Measurements from ENCODE around the gene RIPPLY3.
"Not testable (repeated sequence)": the region's sequence is repeated elsewhere in the genome, so short reads cannot be mapped to it uniquely, and the experiment has no call there.

RIPPLY3 gene

DNA sequence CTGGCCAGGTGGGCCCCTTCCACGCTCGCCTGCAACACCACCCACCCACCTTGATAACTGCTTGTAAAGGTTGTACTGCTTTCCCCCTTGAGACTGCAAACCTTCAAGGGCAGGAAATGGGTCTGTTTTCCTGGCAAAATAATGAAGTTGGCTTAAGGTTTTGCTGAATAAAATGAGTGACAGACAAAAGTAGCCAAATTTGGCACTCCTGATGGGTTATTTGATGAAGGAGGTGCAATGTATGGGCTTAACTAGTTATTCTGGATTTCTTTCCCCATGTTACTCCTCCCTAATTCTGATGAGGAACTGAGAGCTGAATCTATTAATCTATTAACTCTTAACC, 25.5 kb upstream of the RIPPLY3 start:
- DNase-seq (ENCODE audit: low read depth in 2 of 2): no peak

DNA sequence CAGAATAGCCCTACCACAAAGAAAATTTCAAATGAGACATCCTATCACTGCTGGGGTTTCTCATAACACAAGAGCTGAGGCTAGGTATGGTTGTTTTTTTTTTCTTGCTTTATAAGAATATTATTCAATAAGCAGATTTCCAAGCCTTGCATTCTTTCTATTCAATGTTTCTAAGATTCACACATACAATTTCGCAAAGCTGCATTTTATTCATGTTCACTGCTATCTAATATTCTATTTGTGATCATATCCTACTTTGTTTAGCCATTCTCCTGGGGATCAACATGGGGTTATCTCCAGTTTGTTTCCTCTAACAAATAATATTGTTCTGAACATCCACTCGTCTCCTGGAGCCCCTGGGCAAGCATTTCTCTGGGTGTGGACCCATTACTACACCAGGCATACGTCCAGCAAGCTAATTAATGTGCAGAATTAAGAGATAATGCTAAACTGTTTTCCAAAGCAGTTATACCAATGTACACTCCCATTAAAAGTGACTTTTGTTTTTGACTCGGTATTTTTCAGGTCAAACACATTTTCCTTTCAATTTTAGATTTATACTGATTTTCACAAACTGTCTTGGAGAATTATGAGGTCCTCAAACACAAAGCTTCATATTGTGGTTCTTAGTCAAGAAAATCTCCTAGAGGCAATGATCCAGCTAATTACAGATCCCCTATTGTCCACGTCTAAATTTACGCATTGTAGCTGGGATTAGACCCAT, 24.4 kb upstream of the RIPPLY3 start:
- no peak for DNase-seq (ENCODE audit: low read depth in 2 of 2)

DNA sequence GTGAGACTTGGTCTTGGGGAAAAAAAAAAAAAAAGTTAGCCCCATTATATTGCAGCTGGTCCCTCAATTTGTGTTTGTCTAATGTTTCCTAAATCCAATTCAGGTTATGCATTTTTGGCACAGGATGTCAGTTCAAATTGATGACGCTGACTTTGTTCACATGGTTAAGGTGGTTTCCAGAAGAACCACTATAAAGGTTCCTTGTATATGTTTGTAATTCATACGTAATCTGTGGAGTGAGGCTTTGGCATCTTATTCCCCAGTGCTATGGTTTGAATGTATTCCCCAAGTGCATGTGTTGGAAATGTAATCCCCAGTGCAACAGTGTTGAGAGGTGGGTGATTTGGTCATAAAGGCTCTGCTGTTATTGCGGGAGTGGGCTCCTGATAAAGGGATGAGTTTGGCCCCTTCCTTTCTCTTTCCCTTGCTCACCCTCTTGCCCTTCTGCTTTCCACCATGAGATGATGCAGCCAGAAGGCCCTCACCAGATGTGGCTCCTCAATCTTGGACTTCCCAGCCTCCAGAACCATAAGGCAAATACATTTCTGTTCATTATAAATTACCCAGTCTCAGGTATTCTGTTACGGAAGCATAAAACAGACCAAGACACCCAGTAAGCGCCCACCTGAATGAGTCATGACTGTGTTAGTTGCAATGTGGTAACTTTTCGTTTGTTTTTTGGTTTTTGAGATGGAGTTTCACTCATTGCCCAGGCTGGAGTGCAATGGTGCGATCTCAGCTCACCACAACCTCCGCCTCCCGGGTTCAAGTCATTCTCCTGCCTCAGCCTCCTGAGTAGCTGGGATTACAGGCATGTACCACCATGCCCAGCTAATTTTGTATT, 20.5 kb upstream of the RIPPLY3 start:
- no peak for DNase-seq (ENCODE audit: low read depth in 2 of 2)

DNA sequence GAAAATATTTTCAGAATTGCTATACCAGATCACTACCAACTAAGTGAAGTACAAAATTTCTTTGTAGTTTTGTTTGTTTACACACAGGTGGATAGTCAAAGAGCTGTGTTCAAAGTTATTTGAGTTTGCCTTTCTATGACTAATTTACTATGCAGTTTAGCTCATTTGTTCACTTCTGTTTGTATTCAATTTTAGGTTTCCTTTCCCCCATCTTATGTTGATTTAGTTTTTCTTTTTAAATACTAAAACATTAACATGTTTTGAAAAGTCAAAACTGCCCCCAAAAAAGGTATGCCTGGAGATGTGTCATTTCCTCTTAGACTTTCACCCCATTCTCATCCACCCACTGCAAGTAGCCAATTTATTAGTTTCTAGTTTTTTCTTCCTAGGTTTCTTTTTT, 18.7 kb upstream of the RIPPLY3 start:
- DNase-seq (ENCODE audit: low read depth in 2 of 2): no peak

DNA sequence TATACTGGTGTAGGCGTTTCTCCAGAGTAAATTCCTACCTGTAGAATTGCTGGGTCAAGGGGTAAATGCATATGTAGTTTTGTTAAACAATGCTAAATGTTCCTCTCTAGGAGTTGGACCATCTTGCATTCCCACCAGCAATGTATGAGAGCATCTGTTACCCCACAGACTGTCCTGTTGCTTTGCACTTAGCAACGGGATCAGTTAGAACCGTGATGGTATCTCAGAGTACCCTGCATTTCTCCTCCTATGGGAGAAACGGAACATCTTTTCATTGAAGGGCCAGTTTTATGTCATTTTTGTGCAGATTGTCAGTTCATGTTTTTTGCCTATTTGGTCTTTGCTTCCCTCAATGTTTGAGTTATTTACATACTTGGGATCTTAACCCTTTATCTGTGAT, 18.0 kb upstream of the RIPPLY3 start:
- DNase-seq (ENCODE audit: low read depth in 2 of 2): no peak

DNA sequence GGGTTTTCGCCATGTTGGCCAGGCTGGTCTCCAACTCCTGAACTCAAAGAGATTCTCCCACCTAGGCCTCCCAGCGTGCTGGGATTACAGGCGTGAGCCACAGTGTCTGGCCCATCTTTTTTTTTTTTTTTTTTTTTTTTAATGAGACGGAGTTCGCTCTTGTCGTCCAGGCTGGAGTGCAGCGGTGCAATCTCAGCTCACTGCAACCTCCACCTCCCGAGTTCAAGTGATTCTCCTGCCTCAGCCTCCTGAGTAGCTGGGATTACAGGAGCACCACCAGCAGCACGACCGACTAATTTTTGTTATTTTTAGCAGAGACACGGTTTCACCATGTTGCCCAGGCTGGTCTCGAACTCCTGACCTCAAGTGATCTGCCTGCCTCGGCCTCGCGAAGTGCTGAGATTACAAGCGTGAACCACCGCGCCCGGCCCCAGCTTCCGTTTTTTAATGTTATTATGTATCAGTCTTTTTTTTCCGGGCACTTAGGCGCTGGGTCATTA, 17.3 kb upstream of the RIPPLY3 start:
- DNase-seq (ENCODE audit: low read depth in 2 of 2): not testable (repeated sequence)

DNA sequence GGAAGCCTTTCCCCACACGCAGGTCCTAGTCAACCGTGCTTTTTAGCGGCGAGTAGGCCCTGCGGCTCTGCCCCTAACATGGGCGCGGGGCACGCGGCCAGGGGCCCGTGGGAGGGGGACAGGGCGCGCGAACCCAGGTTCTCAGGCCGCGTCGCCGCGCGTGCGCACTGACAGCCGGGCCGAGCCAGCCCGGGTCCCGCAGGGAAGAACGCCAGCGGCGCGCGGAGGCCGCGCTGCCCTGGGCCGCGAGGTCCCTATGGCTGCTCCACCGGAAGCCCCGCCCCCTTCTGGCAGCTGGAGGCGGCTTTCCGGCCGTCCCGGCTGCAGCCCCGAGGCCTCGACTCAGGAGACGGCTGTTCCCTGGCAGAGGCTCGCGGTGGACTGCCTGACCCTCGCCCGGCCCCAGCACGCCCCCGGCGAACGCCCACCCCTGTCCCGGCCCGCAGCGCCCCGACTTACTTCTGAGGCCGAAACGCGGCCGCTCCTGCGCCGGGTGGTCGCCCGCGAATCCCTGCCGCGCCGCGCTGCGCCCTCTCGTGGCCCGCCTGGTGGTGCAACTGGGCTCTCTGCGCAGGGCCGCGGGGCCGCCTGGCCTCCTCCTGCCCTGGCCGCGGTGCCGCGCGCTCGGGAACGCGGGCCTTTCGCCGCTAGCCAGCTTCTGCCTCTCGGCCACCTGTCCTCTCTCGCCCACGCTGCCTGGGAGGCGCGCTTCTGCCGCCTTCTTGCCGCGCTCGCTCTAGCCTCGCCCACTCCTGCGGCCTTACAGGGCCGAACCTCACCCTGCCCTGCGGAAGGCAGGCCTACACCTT, 16.6 kb upstream of the RIPPLY3 start:
- DNase-seq (ENCODE audit: low read depth in 2 of 2): peak; percentile 85 to 90

DNA sequence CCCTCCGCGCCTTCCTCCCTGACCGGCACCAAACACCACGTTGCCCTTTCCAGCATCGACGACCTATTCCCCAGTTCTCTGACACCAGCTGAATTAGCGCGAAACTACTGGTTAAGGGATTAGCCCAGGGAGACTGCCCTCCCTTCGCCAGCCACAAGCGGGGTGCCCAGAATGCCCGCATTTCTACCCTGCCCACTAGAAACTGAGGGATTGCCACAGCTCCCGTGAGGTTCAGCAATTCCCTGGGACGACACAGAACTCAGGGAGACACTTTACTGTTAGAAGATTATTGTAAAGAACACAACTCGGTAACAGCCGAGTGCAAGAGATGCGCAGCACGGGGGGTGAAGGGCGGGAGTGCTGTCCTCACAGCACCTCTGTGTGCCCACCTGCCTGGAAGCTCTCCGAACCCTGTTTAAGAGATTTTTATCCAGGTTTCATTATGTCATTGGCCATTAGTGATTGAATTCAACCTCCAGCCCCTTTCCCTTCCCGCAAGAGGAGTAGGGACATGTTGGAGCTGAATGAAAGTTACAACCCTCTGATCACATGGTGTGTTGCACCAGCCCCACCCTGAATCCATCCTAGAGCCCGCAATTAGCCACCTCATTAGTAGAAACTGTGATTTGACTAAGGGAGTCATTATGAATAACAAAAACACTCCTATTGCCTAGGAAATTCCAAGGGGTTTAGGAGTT, 15.8 kb upstream of the RIPPLY3 start:
- no peak for DNase-seq (ENCODE audit: low read depth in 2 of 2)

DNA sequence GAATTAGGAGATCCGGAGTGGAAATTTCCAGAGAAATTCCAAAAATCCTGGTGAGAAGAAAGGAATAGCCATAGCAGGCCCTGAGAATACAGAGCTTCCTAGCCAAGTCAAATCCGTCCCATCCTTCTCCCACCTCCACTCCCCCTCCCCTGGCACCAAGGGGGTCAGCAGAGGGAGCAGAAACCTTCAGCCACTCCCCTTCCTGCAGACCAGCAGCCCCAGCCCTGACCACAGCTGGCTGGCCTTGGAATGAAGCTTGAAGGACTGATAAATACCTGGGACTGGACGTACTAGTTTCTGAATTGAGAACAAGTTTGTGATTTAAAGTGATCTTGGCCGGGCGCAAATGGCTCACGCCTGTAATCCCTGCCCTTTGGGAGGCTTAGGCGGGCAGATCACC, 13.8 kb upstream of the RIPPLY3 start:
- no peak for DNase-seq (ENCODE audit: low read depth in 2 of 2)

DNA sequence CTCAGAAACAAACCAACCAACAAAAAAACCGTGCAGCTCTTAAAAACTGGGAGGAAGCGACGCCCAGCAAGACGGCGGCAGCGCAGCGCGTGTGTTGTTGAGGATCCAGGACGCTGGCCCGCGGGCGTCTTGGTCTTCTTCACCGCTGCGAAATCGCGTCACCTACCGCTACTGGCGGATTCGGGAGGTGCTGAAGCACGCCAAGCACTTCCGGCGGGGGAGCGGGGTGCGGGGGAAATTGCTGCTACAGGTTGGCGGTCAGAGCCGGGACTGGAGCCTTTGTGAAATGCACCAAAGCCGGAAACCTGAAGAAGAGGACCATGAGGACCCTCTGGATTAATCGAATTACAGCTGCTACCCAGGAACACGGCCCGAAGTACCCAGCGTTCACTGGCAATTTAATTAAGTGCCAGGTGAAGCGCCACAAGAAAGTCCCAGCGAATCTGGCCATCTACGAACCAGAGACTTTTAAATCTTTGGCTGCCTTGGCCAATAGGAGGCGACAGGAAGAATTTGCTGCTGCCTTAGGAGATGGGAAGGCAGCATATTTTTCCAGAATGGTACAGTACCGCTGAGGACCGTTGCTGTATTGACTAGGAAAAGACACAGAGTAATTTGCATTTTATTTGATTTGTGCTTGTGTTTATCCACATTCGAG, 11.9 kb upstream of the RIPPLY3 start:
- peak in 1 of 2 donors; percentile 17 for DNase-seq (ENCODE audit: low read depth in 2 of 2)

DNA sequence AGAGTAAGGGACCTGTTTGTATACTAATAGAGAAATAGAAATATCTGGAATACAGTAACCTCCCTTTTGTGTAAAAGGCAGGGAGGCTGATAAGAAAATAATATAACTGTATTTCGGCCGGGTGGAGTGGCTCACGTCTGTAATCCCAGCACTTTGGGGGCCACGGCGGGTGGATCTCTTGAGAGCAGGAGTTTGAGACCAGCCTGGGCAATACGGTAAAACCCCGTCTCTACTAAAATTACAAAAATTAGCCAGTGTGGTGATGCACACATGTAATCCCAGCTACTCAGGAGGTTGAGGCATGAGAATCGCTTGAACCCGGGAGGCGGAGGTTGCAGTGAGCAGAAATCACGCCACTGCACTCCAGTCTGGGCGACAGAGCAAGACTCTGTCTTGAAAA, 11.2 kb upstream of the RIPPLY3 start:
- DNase-seq (ENCODE audit: low read depth in 2 of 2): not testable (repeated sequence)

DNA sequence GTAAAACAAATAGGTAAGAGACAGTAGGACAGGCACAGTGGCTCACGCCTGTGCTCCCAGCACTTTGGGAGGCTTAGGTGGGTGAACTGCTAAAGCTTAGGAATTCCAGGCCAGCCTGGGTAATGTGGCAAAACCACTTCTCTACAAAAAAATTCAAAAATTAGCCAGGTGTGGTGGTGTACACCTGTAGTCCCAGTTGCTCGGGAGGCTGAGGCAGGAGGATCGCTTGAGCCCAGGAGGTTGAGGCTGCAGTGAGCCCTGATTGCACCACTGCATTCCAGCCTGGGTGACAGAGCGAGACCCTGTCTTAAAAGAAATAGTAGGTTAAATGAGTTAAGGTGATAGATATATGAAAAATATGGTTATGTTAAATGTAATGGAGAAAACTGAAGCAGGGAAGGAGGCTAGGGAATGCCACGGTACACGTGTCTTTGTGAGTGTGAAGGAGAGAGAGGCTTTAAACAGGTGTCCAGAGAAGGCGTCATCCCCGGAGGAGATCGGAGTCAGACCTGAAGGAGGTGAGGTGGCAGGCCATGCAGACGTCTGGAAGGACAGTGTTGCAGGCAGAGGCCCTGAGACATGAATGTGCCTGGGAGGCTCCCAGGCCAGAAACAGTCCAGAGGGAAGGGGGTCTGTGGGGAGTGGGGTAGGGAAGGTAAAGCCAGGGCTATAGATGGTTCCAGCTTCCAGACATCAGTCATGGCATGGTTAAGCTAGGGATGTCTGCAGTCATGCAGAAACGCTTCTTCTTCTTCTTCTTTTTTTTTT, 7.2 kb upstream of the RIPPLY3 start:
- DNase-seq (ENCODE audit: low read depth in 2 of 2): no peak

DNA sequence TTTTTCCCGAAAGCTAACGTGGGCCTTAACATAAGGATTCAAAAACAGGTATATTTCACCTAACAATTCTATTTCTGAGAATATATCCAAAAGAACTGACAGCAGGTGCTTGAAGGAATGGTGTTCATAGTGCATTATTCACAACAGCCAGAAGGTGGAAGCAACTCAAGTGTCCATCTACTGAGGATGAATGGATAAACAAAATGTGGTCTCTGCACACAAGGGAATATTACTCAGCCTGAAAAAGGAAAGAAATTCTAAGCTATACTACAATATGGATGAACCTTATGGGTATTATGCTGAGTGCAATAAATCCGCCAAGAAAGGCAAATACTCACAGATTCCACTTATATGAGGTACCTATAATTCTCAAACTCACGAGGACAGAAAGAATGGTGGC, 6.1 kb upstream of the RIPPLY3 start:
- DNase-seq (ENCODE audit: low read depth in 2 of 2): no peak

DNA sequence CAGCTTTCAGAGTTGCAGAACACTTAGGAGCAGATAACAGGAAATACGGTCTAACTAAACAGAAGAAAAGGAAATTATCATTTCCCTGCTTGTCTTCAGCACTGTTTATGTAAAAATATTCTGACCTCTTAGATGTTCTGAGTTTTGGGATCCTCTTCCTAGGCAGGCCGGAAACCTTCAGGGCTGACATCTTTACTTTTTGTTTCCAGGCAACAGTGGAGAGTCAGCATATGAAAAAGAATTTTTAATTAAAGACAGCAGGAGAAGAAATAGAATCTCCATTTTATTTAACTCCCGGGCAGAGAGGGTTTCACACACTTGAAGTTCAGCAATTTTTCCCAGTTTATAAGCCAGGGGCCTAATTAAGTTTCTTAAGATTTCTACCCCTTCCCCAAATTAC, 5.1 kb upstream of the RIPPLY3 start:
- DNase-seq (ENCODE audit: low read depth in 2 of 2): no peak

DNA sequence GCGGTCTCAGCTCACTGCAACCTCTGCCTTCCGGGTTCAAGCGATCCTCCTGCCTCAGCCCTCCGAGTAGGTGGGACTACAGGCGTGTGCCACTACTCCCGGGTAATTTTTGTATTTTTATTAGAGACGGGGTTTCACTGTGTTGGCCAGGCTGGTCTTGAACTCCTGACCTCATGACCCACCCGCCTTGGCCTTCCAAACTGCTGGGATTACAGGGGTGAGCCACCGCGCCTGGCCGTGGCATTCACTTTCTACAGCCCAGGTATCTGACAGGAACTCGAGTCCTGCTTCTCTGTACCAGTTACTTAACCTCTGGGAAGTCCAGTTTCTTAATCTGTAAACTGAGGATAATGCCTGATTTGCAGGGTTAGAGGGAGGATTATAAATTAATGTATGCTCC, 3.7 kb upstream of the RIPPLY3 start:
- not testable (repeated sequence) for DNase-seq (ENCODE audit: low read depth in 2 of 2)

DNA sequence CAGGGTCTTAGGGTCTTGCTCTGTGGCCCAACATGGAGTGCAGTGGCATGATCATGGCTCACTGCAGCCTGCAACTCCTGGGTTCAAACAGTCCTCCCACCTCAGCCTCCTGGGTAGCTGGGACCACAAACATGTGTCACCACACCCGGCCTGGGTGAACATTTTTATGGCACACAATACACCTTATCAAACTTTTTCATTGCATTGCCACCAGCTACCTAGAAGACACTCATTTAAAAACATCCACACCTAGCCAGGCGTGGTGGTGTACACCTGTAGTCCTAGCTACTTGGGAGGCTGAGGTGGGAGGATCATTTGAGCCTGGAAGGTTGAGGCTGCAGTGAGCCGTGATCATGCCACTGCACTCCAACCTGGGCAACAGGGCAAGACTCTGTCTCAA, 2.6 kb upstream of the RIPPLY3 start:
- DNase-seq (ENCODE audit: low read depth in 2 of 2): not testable (repeated sequence)

DNA sequence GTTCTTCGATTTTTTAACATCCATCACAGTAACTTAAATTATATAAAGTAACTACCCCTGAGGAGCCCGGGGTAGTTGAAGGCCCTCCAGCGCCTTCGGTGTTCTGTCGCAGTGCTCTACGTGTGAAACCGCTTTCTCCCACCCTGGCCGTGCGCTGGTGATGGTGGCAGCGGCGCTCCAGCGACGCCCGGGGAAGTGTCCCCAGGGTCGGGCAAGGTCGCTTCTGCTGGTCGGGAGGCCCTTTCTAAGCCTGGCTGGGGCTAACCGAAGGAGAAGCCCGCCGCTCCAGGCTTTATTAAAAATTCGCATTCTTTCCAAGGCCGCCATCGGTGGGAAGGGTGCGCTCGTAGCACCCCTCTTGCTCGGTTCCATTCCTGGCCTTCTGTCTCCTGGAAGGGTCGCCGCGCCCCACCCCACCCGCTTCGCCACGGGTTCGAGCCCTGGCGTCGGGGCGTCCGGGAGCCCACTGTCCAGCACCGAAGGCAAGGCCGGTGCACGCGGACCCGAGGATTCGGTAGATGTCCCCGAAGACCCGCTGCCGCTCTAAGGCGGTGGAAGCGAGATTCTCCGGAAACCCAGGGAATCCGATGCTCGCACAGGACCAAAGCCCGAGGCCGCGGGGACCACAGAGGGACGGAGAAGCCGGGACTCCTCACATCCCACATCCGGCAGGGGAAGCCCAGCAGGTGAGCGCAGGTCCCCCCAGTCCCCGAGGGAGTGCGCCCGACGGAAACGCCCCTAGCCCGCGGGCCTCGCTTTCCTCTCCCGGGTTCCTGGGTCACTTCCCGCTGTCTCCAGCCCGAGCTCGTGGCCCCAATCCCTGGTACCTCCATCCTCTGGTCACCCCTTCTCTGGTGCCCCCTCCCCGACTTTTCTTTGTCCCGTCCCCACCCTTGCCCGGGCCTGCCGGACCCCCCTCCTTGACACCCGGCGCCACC, 685 bp upstream of the RIPPLY3 start:
- no peak for DNase-seq (ENCODE audit: low read depth in 2 of 2)

DNA sequence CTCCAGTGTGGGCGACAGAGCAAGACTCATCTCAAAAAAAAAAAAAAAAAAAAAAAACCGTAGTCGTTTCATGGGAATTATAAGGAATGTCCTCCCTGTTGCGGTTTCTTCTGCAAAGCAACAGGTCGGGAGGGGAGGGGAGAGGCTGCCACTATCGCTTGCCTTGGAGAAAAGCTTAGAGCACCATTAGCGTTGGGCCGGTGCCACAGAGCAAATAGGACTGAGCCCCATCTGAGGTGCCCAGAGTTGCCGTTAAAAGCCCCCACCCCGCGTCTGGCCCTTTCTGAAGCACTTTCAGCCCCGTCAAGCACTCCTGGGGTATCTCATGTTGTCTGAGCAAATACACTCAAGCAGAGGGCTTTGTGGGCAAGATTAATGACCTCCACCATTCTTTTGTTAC, 2.2 kb downstream of the RIPPLY3 start:
- DNase-seq (ENCODE audit: low read depth in 2 of 2): no peak

DNA sequence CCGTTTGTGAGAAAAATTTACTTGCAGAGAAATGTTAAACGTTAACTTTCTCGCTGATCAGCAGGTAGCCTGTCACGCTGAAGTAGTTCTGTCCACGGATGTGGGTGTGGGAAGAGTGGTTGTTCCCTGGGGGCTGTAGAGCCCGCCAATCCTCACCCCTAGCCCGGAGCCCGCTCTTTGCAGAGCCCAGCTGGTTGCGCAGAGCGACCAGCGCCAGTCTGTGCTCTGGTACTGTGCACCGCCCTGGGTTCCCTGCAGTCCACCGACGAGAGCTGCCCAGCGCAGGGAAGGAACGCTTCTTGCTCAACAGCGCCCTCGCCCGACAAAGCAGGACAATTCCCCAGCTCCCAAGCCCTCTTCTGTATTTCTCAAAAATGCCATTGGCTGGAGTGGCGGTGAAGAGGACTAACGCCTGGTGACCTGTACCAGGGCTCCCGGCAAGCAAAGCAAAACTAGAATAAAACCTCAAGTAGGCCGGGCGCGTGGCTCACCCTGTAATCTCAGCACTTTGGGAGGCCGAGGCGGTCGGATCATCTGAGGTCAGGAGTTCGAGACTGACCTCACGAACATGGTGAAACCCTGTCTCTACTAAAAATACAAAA, 3.3 kb downstream of the RIPPLY3 start:
- peak; percentile 72 to 81 for DNase-seq (ENCODE audit: low read depth in 2 of 2)
